AG08395 (cell line): ENCODE data around the gene RALA.
A peak's percentile ranks its signal among the peaks of the same experiment; 100 is the strongest.

Experiments used
- DNase-seq: peaks from one replicate; pipeline ENCODE4 v3.0.0; 2012; ENCODE audit warnings: mixed read lengths, low spot score

RALA gene

GRCh38 chr7:39623047-39623731, at the start of gene RALA:
RALA (plus strand) TSS chr7:39623572; CDS start chr7:39686668, 63,096 bp downstream.
- DNase-seq: peak; percentile 92

GRCh38 chr7:39574673-39575349, 48.6 kb upstream of the RALA start:
- no peak for DNase-seq

- no peak for DNase-seq
Observed at GRCh38 chr7:39577229-39577874, 46.0 kb upstream of the RALA start.

GRCh38 chr7:39580149-39580874, 43.1 kb upstream of the RALA start:
- peak; percentile 86 for DNase-seq

GRCh38 chr7:39582536-39582935, 40.8 kb upstream of the RALA start:
- DNase-seq: no peak

GRCh38 chr7:39583539-39583938, 39.8 kb upstream of the RALA start:
- DNase-seq: no peak

GRCh38 chr7:39587393-39587792, 36.0 kb upstream of the RALA start:
- peak; percentile 27 for DNase-seq

- DNase-seq: no peak
Observed at GRCh38 chr7:39588416-39588815, 35.0 kb upstream of the RALA start.

GRCh38 chr7:39589323-39590111, 33.9 kb upstream of the RALA start:
- peak; percentile 83 for DNase-seq

GRCh38 chr7:39592586-39592985, 30.8 kb upstream of the RALA start:
- DNase-seq: peak; percentile 67

GRCh38 chr7:39594988-39595620, 28.3 kb upstream of the RALA start:
- no peak for DNase-seq

GRCh38 chr7:39602351-39602750, 21.0 kb upstream of the RALA start:
- no peak for DNase-seq

- no peak for DNase-seq
Observed at GRCh38 chr7:39603924-39604323, 19.4 kb upstream of the RALA start.

- DNase-seq: no peak
Observed at GRCh38 chr7:39605087-39605486, 18.3 kb upstream of the RALA start.

- DNase-seq: no peak
Observed at GRCh38 chr7:39606352-39606751, 17.0 kb upstream of the RALA start.

- DNase-seq: no peak
Observed at GRCh38 chr7:39606941-39607340, 16.4 kb upstream of the RALA start.

GRCh38 chr7:39607865-39608264, 15.5 kb upstream of the RALA start:
- no peak for DNase-seq

GRCh38 chr7:39608278-39608677, 15.1 kb upstream of the RALA start:
- no peak for DNase-seq

- DNase-seq: peak; percentile 56
Observed at GRCh38 chr7:39609113-39609934, 14.0 kb upstream of the RALA start.

GRCh38 chr7:39609935-39610263, 13.5 kb upstream of the RALA start:
- no peak for DNase-seq

- no peak for DNase-seq
Observed at GRCh38 chr7:39613577-39613976, 9.8 kb upstream of the RALA start.
